ENCODE measurements around the gene MICU2. TPM values are rescaled to one million over a fixed set of nuclear protein-coding genes. Genes with fewer than 3 reads are reported as not detected.
"Not testable (repeated sequence)": the region's sequence is repeated elsewhere in the genome, so short reads cannot be mapped to it uniquely, and the experiment has no call there.

MICU2 gene
- total RNA-seq, 2 donors from 2014 or later: 21.5 to 47.2 TPM

DNA sequence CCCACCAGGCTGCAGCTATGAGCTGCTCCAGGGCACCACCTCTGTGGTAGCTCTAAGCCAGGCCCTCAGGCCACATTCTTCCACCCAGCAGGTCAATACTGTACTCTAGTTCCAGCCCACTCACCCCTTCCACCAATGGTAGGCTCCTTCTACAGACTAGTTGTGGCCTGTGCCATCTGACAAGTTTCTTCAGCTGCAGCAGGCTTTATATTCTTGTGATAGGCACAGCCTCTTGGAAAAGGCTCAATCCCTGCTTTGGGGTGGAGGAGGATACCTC, 8.5 kb downstream of the MICU2 start:
- ATAC-seq (ENCODE audit: insufficient number of reproducible peaks, low FRiP score, low read depth) (no peak), DNase-seq (ENCODE audit: low spot score) (no peak)
- TF ChIP-seq, protein P1, sequence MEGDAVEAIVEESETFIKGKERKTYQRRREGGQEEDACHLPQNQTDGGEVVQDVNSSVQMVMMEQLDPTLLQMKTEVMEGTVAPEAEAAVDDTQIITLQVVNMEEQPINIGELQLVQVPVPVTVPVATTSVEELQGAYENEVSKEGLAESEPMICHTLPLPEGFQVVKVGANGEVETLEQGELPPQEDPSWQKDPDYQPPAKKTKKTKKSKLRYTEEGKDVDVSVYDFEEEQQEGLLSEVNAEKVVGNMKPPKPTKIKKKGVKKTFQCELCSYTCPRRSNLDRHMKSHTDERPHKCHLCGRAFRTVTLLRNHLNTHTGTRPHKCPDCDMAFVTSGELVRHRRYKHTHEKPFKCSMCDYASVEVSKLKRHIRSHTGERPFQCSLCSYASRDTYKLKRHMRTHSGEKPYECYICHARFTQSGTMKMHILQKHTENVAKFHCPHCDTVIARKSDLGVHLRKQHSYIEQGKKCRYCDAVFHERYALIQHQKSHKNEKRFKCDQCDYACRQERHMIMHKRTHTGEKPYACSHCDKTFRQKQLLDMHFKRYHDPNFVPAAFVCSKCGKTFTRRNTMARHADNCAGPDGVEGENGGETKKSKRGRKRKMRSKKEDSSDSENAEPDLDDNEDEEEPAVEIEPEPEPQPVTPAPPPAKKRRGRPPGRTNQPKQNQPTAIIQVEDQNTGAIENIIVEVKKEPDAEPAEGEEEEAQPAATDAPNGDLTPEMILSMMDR (IDR thresholded peaks at IDR 0.05): no peak
- H3K27ac ChIP-seq: no peak overlapping the region
- H3K4me3 ChIP-seq: no peak overlapping the region
- H3K9me3 ChIP-seq: no peaks in the 10 kb centered on the region
- H3K4me1 ChIP-seq (ENCODE audit: control insufficient read depth in 1 of 2, low read depth in 2 of 2): no peaks in the 10 kb centered on the region
- no peaks in the 10 kb centered on the region for H3K27me3 ChIP-seq (replicated peaks; ENCODE audit: insufficient read depth)
- H3K36me3 ChIP-seq: no peaks in the 10 kb centered on the region

- TF ChIP-seq, protein P1 (IDR thresholded peaks at IDR 0.05): no peak
- H3K27ac ChIP-seq: no peak overlapping the region
- no peak overlapping the region for H3K4me3 ChIP-seq
- H3K36me3 ChIP-seq: no peaks in the 10 kb centered on the region
- H3K27me3 ChIP-seq (replicated peaks; ENCODE audit: insufficient read depth): no peaks in the 10 kb centered on the region
- ATAC-seq (ENCODE audit: insufficient number of reproducible peaks, low FRiP score, low read depth) (no peak), DNase-seq (ENCODE audit: low spot score) (no peak)
- no peaks in the 10 kb centered on the region for H3K4me1 ChIP-seq (ENCODE audit: control insufficient read depth in 1 of 2, low read depth in 2 of 2)
- H3K9me3 ChIP-seq: no peaks in the 10 kb centered on the region
Observed at GRCh38 chr13:21594715-21595545, 9.0 kb downstream of the MICU2 start.

DNA sequence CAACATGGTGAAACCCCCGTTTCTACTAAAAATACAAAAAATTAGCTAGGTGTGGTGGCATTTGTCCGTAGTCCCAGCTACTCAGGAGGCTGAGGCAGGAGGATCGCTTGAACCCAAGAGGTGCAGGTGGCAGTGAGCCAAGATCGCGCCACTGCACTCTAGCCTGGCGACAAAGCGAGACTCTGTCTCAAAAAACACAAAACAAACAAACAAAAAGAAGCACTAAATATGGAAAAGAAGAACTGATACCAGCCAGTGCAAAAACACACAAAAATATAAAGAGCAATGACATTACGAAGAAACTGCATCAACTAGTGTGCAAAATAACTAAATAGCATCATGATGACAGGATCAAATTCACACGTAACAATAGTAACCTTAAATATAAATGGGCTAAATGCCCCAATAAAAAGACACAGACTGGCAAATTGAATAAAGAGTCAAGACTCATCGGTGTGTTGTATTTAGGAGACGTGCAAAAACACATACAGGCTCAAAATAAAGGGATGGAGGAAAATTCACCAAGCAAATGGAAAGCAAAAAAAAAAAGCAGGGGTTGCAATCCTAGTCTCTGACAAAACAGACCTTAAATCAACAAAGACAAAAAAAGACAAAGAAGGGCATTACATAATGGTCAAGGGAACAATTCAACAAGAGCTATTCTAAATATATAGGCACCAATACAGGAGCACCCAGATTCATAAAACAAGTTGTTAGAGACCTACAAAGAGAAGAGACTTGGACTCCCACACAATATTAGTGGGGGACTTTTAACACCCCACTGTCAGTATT, 13.1 kb downstream of the MICU2 start:
- H3K36me3 ChIP-seq; H3K9me3 ChIP-seq; DNase-seq (ENCODE audit: low spot score); H3K27ac ChIP-seq; H3K4me3 ChIP-seq; ATAC-seq (ENCODE audit: insufficient number of reproducible peaks, low FRiP score, low read depth); H3K27me3 ChIP-seq (replicated peaks; ENCODE audit: insufficient read depth); H3K4me1 ChIP-seq (ENCODE audit: control insufficient read depth in 1 of 2, low read depth in 2 of 2): not testable (repeated sequence)

- ATAC-seq (ENCODE audit: insufficient number of reproducible peaks, low FRiP score, low read depth) (no peak), DNase-seq (ENCODE audit: low spot score) (no peak)
- Histone ChIP-seq H3K27me3 (replicated peaks; ENCODE audit: insufficient read depth) (no peaks in the 10 kb centered on the region), H3K4me3 (no peak overlapping the region), H3K4me1 (ENCODE audit: control insufficient read depth in 1 of 2, low read depth in 2 of 2) (no peaks in the 10 kb centered on the region), H3K27ac (no peak overlapping the region), H3K36me3 (no peaks in the 10 kb centered on the region), H3K9me3 (no peaks in the 10 kb centered on the region)
- TF ChIP-seq, protein P1 (IDR thresholded peaks at IDR 0.05): no peak
Observed at GRCh38 chr13:21590231-21590630, 13.7 kb downstream of the MICU2 start.

GRCh38 chr13:21589510-21589909, 14.5 kb downstream of the MICU2 start:
- not testable (repeated sequence) for H3K36me3 ChIP-seq; ATAC-seq (ENCODE audit: insufficient number of reproducible peaks, low FRiP score, low read depth); H3K27ac ChIP-seq; H3K4me1 ChIP-seq (ENCODE audit: control insufficient read depth in 1 of 2, low read depth in 2 of 2); DNase-seq (ENCODE audit: low spot score); H3K9me3 ChIP-seq; H3K27me3 ChIP-seq (replicated peaks; ENCODE audit: insufficient read depth); H3K4me3 ChIP-seq

GRCh38 chr13:21588411-21588810, 15.6 kb downstream of the MICU2 start:
- not testable (repeated sequence) for H3K4me1 ChIP-seq (ENCODE audit: control insufficient read depth in 1 of 2, low read depth in 2 of 2); H3K36me3 ChIP-seq; H3K27ac ChIP-seq; H3K4me3 ChIP-seq; DNase-seq (ENCODE audit: low spot score); H3K27me3 ChIP-seq (replicated peaks; ENCODE audit: insufficient read depth); H3K9me3 ChIP-seq; ATAC-seq (ENCODE audit: insufficient number of reproducible peaks, low FRiP score, low read depth)
